GM19043 (cell line): ENCODE results near the gene CASR.

Experiments
- ATAC-seq: cut with Tn5 transposase; IDR thresholded peaks from one replicate; pipeline ENCODE4 v1.9.1; 2021; ENCODE audit warnings: low read depth; ENCODE audit not compliant: unreplicated experiment

CASR gene

DNA sequence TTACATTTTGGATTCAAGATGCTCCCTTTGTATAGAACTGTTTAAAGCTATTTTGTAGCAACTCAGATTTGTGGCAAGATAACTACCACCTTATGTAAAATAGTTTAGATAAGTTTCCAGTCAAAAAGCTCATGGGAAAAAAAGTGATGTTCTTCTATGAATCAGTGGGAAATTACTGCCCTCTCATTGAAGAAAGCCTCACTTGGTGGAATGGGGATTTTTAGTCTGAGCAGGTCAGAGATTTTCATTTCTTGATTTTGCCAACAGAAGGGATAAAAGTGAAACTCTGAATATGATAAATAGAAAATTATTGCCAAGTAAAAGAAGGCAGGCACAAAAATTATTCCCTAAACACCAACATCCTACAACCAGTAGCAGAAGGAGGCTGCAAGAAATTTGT lies 115.7 kb downstream of the CASR start:
- ATAC-seq, result no peak

DNA sequence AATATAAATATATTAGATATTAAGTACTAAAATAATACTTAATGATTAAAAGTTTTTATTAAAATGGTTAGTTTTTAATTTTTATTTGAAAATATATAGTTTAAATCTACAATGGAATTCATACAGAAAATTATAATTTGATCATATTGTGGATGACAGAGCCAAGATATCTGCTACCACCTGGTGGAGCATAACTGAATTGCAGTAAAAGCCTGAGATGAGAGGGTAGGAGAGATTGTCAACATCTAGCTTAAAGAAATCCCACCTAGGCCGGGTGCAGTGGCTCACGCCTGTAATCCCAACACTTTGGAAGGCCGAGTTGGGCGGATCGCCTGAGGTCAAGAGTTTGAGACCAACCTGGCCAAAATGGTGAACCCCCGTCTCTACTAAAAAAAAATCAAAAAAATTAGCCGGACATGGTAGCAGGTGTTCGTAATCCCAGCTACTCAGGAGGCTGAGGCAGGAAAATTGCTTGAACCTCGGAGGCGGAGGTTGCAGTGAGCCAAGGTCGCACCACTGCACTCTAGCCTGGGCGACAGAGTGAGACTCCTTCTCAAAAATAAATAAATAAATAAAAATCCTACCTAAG lies 116.5 kb downstream of the CASR start:
- ATAC-seq, result no peak

- no peak for ATAC-seq
Measured at GRCh38 chr3:122301063-122301462, 117.6 kb downstream of the CASR start.

DNA sequence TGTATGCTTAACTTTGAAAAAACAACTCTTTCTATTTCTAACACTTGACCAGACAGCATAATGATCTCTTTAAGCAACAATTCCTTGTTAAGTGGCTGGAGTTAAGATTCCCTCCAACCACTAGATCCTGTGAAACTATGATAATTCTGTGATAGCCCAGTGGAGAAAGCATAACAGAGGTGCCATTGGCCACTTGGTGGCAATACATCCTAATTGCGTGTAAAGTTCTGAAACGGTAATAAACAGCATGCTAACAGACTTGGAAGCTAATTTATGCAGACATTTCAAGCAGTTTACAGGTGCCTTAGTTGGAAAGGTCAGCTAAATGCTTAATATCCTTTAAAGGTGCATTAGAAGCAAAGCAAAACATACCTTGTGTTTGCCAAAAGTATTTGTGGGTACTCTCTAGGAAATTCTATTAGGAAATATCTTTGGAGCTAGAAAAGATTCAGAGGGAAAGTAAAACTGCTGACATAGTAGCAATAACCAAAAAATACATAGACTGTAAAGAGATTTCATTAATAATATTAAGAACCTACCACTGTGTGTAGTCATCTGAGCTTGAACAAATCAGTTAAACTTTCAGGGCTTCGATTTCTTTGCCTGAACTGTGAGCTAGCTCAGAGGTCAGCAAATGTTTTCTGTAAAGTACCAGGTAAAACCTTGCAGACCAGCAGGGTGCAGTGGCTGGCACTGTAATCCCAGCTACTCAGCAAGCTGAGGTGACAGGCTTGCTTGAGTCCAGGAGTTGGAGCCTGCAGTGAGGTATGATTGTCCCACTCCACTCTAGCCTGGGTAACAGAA lies 122.6 kb downstream of the CASR start:
- no peak for ATAC-seq

DNA sequence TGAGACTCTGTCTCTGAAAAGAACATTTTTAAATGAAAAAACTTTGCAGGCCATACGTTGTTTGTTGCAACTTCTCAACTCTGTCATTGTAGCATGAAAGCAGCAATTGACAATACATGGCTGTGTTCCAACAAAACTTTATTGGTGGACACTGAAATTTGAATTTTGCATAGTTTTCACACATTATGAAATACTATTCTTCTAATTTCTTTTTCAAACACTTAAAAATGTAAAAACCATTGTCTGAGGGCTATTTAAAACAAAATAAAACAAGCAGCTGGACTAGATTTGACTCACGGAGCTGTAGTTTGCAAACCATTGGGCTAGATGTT lies 123.1 kb downstream of the CASR start:
- no peak for ATAC-seq

DNA sequence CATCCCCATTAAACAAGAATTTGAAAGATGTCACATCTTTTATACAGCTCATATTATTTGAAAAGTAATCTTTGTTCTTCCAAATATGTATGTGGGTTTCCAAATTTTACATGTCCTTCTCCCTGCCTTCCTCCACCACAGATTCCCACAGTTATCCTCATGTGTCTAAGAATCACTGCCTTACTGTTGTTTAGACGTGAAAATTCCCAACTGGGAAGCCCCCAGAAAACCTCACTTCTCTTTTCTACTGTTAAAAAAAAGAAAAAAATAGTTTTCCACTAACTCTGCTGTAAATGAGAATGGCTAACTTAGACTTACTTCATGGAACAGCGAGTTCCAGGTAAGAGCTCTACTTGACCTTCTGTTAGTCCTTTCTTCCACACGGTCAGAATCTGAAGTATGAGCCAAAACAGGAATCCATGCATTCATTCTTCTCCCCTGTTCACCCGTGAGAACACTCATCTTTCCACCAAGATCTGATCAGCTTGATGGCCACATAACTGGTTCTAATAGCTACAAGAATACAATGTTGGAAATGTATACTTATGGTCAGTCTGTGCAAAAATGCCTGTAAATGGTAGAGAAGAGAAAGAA lies 123.7 kb downstream of the CASR start:
- ATAC-seq, result no peak

DNA sequence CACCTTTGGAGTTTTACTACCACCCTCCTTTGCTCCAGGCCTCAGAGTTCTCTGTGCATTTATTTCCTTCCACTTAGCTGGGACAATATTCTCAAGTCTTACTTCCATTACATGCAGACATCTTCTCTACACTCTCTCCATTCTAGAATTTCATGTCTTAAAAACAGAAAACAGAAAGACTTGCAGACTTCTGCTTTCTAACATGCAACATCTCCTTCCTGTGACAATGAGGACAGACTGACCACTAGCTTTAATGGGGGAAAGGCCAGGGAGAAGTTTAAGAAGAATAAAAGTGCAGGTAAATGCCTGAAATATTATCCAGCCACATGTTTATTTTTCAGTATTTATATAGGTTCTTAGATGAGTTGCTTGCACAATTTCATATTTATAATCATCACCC lies 124.5 kb downstream of the CASR start:
- no peak for ATAC-seq

GRCh38 chr3:122310361-122310760 lies 126.9 kb downstream of the CASR start:
- no peak for ATAC-seq

- no peak for ATAC-seq
Measured at GRCh38 chr3:122312826-122313225, 129.4 kb downstream of the CASR start.

DNA sequence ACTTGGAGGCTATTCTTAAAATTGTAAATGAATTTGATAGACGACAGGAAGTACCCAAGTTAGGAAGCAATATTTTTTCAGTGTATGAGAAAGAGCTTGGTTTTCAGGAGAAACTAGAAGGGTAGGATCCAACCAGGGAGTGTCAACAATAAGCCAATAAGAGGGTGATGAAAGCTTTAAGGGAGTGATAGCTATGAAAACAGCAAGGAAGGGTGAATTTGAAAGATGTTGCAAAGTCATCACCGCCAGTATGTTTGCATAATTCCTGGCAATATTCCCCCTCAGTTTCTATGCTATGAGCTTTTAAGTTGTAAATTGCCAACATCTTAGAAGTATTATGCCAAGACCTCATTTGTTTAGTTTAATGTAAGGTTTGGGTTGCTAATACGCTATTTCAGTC lies 129.8 kb downstream of the CASR start:
- no peak for ATAC-seq

DNA sequence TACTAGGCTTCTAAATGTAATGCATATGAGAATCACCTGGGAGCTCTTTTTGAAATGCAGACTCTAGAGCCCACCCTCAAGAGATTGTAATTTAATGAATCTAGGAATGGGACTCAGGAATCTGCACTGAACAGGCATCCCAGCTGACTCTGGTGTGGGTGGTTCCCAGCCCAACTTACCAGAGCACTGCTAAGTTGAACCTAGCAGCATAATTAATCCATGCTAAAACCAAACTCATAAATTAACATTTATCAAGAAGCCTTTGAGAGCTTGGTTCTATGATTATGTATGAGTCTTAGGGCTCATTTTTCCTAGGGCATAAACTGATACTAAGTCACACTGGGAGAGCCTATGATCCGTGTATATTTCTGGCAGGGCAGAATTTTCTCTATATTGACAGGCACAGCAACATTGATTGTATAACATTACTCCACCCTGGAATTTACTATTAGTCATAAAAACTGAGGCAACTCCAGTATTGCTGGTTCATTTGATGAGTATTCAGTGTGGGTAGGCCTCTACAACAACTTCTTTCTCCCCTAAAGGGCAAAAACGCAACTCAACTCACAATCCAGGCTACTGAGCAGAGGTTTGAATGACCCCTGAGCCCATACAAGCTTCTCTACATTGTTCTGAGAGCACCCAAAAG lies 130.9 kb downstream of the CASR start:
- ATAC-seq, result no peak

GRCh38 chr3:122315619-122316018 lies 132.2 kb downstream of the CASR start:
- no peak for ATAC-seq

DNA sequence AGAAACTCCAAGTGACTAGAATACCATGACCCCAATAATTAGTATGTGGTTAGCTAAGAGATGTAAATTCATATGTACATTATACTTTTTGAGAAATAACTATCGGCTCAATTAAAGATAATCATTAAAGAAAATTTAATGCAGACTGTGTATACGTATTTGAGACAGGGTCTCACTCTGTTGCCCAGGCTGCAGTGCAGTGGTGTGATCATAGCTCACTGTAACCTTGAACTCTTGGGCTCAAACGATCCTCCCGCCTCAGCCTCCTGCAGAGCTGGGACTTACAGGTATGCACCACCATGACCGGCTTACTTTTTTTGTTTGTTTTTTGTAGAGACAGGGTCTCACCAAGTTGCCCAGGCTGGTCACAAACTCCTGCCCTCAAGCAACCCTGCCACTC lies 132.9 kb downstream of the CASR start:
- ATAC-seq, result no peak

GRCh38 chr3:122318620-122319019 lies 135.2 kb downstream of the CASR start:
- ATAC-seq, result no peak

DNA sequence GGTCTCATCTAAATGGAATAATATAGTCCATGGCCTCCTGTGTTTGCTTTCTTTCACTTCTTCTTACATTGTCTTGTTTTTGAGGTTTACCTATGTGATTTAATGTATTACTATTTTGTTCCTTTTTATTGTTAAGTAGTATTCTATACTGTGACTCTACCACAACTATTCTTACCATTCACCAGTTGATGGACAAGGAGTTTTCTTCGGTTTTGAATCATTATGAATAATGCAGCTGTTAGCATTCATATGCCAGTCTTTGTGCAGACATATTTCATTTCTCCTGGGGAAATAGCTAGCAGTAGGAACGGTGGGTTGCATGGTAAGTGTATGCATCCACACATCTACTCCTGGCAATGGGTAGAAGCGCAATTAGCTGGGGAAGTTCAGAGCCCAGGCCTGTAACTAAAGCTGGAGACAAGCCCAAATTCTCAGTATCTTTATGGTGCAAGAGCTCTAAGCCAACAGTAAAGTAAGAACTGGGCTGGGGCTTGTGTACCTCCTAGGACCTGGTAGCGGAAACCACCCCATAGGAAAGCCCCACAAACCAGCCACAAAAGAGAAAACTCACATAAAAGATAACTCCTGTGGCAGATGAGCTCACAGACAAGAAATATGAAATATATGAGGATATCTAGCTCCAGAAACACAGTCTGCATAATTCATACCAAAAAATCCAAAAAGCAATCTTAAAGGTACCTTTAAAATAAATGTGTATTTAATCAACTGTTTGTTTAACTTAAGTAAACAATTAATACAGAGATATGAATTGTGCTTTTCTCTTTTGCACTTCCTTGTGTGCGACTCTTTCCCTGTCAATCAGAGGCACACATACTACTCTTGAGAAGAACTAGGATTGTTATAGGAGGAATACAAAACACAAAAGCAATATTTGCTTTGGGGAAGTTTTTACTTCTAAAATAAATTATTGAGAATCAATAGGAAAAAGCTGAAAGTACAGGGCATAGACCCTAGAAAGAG lies 138.9 kb downstream of the CASR start:
- no peak for ATAC-seq

GRCh38 chr3:122324871-122325323 lies 141.4 kb downstream of the CASR start, which contains the start of gene CSTA:
TSS of gene CSTA (plus strand) at chr3:122325248. CDS start at chr3:122325293, 45 bp downstream.
- ATAC-seq, result no peak

DNA sequence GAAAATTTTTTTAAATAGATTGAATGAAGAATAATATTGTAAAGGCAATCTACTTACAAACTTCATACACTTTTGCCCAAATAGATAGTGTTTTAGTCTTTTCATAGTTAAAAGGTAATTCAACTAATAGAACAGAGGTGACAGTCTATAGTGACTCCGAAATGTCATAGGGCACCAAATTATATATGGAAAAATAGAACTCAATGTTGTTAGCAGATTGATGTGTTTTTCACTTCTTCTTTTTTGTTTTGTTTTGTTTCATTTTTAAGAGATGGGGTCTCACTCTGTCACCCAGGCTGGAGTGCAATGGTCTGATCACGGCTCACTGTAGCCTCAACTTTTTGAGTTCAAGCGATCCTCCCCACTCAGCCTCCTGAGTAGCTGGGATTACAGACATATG lies 142.3 kb downstream of the CASR start:
- no peak for ATAC-seq

GRCh38 chr3:122331886-122332285 lies 148.4 kb downstream of the CASR start:
- no peak for ATAC-seq

- no peak for ATAC-seq
Measured at GRCh38 chr3:122332551-122332950, 149.1 kb downstream of the CASR start.
